HEK293T (cell line): ENCODE measurements around the gene ASTN2.

ENCODE experiments used
- BHLHE40 ChIP-seq: fragments of 450-650 bp; IDR thresholded peaks from 2 replicates; pipeline ENCODE4 v1.6.1; 2016; ENCODE audit warnings: mild to moderate bottlenecking, moderate library complexity, borderline replicate concordance
- ELF4 ChIP-seq: fragments of 450-650 bp; IDR thresholded peaks from 2 replicates; pipeline ENCODE4 v1.6.1; 2017; ENCODE audit warnings: antibody characterized with exemption
- FOXM1 ChIP-seq: fragments of 450-650 bp; IDR thresholded peaks from 2 replicates; pipeline ENCODE4 v1.6.1; 2017; ENCODE audit warnings: mild to moderate bottlenecking, borderline replicate concordance
- ZNF384 ChIP-seq: fragments of 450-650 bp; IDR thresholded peaks from 2 replicates; pipeline ENCODE4 v1.6.1; 2016

DNA sequence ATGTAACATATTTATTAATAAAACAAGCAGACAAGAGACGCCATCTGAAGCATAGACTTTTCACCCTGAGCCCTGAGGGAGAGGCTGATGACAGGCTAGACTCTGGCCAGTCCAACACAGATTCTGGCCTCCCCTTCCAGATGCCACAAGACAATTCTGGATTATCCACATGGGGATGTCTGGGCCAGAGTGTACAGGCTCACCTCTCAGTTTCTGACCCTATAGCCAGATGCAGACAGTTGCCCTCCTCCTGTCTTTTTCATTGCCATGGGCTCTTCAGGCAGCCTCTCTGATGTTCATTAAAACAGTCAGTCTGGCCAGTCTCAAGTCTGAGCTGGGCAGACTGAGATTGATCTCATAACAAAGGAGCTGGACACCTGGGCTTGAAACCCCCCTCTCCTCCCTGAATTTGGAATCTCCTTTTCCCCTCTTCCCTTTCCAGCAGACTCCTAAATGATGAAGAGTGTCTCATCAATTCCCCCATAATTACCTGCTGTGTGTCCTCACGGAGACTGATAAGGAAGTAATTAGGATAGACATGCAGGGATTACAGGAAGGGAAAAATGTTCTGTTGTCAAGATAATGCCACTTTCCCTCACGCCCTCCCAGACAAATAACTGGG lies 89.6 kb downstream of the ASTN2 start:
- TF ChIP-seq BHLHE40 (no peak), ZNF384 (no peak), ELF4 (no peak), FOXM1 (no peak)
